GM19463 (cell line): ENCODE data around the gene SYNPO2.
A peak's percentile ranks its signal among the peaks of the same experiment; 100 is the strongest.
"Not testable (repeated sequence)": the region's sequence is repeated elsewhere in the genome, so short reads cannot be mapped to it uniquely, and the experiment has no call there.

Experiments
- ATAC-seq: cut with Tn5 transposase; IDR thresholded peaks from one replicate; pipeline ENCODE4 v1.9.1; 2021; ENCODE audit warnings: mild to moderate bottlenecking, moderate library complexity; ENCODE audit not compliant: unreplicated experiment

Gene SYNPO2

GRCh38 chr4:119028296-119028695, 139.6 kb downstream of the SYNPO2 start:
- ATAC-seq: no peak

- no peak for ATAC-seq
Measured at GRCh38 chr4:119029847-119030535, 141.3 kb downstream of the SYNPO2 start.

DNA sequence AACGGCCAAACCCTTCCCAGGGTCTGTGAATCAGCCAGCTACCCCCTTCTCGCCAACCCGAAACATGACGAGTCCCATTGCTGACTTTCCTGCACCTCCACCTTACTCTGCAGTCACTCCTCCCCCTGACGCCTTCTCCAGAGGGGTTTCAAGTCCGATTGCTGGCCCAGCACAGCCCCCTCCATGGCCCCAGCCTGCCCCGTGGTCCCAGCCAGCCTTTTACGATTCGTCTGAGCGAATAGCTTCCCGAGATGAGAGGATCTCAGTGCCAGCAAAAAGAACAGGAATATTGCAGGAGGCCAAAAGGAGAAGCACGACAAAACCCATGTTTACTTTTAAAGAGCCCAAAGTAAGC, 141.9 kb downstream of the SYNPO2 start:
- ATAC-seq: no peak

DNA sequence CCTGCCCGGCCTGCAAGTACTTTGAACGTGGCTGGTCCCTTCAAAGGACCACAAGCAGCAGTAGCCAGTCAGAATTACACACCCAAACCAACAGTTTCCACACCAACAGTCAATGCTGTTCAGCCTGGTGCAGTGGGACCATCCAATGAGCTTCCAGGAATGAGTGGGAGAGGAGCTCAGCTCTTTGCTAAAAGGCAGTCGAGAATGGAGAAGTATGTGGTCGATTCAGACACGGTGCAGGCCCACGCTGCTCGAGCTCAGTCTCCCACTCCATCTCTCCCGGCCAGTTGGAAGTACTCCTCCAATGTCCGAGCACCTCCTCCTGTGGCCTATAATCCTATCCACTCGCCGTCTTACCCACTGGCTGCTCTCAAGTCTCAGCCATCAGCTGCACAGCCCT, 142.6 kb downstream of the SYNPO2 start:
- no peak for ATAC-seq

DNA sequence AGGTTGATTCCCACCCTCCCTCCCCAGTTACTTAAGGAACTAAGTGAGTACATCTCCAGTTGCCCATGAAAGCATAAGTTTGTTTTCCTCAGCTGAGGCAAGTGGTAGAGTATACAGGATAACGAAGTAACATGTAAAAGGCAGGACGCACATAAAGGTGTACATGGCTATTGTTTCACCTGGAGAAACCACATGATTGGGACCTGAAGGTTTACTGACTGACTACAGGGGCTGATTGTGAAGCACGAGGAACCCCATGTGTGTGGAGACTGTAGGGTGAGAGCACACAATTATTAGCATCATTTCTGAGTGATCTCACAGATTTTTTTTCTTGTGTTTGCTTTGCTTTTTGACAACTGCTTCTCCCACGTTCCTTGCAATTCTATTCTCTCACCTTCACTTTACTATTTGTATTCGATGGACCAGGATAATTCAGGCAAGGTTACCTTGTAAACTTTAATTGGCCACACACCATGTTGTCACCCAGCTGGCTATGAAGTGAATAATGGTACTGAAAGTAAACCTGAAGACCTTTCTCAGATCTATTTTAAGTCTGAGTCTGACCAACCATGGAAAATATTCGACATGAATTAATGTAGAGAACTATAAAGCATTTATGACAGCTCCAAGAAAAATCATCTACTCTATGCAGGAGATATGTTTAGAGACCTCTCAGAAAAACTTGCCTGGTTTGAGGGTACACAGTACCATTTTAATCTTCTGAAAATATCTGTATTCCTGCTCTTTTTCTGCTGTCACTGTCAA, 144.4 kb downstream of the SYNPO2 start:
- no peak for ATAC-seq

DNA sequence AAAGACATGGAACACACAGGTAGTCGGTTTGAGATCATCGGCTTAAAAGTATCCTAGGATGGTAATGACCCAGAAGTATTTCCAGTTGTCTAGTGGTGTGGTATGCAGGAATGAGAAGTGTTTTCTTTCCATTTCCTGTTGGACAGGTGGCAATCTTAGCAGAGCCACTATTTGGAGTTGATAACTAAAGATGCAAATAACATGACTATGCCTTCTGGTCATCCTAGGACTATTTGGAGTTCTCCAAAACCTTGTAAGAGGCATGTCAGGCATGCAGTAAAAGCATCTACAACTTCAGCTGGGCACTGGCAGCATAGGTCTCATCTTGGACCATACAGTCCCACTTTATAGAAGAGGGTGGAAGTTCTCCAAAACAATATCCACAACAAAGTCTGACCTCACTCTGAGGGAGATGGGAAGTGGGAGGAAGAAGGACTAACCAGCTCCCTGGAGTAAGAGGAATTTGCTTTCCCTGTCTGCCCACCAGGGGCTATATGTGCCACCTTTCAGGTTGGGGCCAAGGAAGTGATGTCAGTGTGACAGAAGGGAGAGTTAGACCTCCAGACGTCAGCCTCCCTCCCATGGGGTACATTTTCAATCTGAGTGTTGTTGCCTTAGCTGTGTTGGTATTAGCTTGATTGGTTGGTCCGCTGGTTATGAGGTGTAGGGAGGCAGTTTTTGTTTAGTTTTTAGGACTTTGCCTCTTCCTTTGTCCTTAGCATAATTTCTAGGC, 145.8 kb downstream of the SYNPO2 start:
- ATAC-seq: no peak

GRCh38 chr4:119035951-119036737, 147.5 kb downstream of the SYNPO2 start:
- no peak for ATAC-seq

- ATAC-seq: no peak
Measured at GRCh38 chr4:119037709-119038108, 149.1 kb downstream of the SYNPO2 start.

DNA sequence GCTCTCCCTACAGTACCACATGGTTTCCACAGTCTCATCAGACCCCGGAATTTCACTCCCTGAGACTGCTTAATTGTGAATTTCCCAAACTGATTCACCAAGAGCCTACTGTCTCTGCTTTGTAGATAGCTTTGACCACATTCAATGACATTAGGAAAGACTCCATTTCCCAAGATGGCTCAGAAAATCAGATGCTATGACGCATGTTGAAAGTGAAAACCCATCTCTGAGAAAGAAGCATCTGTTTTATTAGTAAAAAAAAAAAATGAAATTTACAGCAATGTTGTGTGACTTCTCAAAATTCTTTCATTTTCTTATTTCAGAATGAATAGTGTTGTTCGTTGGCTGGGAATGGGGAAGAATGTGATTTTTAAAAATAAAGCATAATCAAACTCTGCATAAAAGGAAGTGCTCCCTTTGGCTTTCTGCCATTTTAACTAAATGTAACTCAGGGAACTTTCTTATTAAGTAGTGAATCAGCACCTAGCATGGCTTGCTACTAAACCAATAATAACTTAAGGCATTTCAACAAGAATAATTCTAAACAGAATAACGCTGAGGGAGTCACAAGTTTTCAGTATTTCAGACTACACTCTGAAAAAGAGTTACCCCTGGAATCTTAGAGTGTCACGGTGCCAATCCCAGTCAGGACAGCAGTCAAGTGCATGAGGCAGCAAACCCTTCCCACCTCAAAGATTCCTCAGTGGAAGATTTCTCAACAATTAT, 149.6 kb downstream of the SYNPO2 start:
- peak; percentile 44 for ATAC-seq

- no peak for ATAC-seq
Measured at GRCh38 chr4:119039160-119039559, 150.5 kb downstream of the SYNPO2 start.

DNA sequence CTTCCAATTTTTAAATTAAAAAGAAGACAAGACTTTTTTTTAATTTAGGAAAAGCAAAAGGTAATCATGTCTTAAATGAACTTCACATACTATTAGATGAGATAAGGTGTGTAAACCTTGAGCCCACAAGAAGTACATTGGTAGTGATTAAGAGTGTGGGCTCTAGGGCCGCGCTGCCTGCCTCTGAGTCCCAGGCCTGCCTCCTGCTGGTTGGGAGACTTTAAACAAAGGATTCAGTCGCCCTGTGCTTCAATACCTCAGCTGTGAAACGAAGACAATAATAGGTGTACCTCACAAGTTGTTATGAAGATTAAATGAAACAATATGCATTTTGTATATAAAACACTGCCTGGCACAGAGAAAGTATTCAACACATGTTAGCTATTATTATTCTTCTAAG, 151.1 kb downstream of the SYNPO2 start:
- no peak for ATAC-seq

- ATAC-seq: no peak
Measured at GRCh38 chr4:119040261-119040660, 151.6 kb downstream of the SYNPO2 start.

- ATAC-seq: no peak
Measured at GRCh38 chr4:119040694-119041185, 152.1 kb downstream of the SYNPO2 start.

DNA sequence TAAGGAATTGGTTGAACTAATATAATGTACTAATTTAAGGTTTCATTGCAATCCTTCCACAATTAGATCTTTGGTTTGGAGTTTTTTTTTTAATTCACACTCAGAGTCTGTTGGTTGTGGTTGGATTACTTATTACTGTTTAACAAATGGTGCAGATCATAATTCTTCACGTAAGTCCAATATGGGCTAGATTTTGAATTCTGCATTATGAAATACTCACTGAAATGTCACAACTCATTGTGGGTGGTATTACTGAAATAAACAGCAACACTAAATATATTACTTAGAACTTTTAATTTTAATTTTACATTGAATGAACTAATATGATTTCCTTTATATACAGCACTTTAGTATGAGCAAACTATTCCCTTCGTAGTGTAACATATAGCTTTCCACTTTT, 152.7 kb downstream of the SYNPO2 start:
- no peak for ATAC-seq

DNA sequence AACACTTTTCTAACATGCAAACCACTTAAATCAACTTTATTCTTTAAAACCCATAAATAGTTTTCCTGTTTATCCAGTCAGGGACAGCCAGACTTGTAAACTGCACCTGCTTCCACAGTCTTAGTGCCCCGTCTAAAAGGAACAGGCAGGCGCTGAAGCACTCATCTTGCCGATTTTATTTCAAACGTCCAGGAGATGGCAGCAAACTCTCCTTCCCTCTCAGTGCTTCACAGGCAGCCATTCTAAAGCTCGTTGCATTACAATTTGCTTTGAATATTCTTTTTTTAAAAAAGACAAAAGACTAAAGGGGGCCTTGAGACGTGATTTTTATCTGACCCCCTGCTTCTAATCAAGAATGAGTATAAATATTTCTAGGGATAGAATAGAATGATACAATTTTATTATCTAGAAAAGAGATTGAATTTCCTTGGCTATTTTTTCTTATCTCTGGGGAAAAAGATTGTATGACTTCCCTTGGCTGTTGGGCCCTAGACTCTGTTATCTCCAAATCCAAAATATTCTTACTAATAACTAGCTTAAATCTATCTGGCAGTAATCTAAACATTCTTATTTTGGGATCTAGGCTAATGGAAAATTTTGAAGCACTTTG, 153.4 kb downstream of the SYNPO2 start:
- ATAC-seq: peak; percentile 81

- no peak for ATAC-seq
Measured at GRCh38 chr4:119046263-119046662, 157.6 kb downstream of the SYNPO2 start.

- not testable (repeated sequence) for ATAC-seq
Measured at GRCh38 chr4:119047059-119047458, 158.4 kb downstream of the SYNPO2 start.

DNA sequence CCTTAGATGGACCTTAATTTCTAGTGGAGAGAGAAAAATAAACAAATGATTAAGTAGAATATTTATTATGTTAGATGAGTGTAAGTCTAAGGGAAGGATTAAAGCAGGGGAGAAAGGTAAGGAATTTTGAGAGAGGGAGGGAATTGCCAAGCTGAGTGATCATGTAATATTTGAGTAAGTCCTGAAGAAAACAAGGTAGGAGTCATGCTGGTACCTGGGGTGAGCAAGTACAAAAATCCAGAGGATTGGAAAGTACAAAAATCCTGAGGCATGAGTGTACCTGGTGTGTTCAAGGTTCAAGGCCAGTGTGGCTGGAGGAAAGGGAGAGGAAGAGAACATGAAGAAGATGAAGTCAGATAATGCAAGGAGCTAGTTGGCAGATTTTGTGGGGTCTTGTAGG, 159.8 kb downstream of the SYNPO2 start:
- ATAC-seq: no peak

DNA sequence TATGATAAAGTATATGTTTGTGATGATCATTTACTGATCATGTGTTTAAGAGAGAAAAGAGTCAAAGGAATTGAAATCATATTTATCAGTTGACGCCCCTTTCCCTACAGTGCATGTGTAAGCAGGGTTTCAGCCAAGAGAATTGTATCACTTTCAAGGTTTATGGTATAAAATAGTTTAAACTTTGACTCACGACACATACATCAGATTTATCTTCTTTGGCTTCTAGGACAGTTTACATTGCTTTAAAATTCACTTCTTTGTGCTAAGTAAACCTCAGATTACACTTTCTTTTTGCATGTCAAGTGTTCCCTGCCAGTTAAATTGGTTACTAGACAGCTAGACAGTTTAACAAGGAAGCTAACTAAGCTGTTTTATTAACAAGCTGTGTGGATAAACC, 160.7 kb downstream of the SYNPO2 start:
- no peak for ATAC-seq

DNA sequence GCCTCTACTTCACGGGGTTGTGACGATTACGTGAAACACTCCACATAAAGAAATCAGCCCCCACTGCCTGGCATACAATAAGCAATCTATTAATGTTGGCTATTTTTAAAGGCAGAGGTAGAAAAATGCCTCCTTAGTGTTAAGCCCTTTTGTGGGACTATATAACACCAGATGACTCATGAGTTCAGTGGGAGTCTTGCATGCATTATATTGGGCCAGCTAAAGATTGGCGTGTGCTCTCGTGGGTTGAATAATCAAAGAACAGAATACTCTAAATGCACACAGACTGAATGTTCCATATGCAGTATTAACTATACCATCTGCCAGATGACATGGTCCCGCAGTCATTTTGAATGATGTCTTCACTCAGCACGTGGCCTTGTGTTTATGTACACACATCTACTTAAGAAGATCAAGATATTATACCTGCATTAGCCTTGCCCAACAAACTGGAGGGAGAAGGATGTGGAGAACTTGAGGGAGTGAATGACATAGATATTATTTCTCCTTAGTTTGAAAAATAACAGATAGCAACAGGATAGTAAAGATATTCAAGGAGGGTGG, 162.0 kb downstream of the SYNPO2 start:
- no peak for ATAC-seq
